Fibroblast of villous mesenchyme (primary cell): ENCODE results near the gene KIF25. TPM values are rescaled to one million over a fixed set of nuclear protein-coding genes. Genes with fewer than 3 reads are reported as not detected.

Source experiments
- DNase-seq: peaks from one replicate; pipeline ENCODE4 v3.0.0-alpha.2; 2010; ENCODE audit warnings: low read depth
- H3K4me3 ChIP-seq: 2 replicates; pipeline ENCODE4 v1.5.1; 2011; ENCODE audit warnings: low read depth, mild to moderate bottlenecking, low read length
- CTCF ChIP-seq: IDR thresholded peaks from 2 replicates; pipeline ENCODE4 v1.5.1; 2012; ENCODE audit warnings: low read depth, mild to moderate bottlenecking, low read length; ENCODE audit not compliant: insufficient read depth
- total RNA-seq: library from RNA; depleted of rRNA; stranded (reverse); fragments of >200 nt; gene quantifications from 2 replicates; pipeline ENCODE4 v1.2.3, GENCODE V29; 2012

KIF25 gene
- total RNA-seq, 1 donor: not detected

GRCh38 chr6:168035098-168035660, 37.7 kb downstream of the KIF25 start:
- peak overlapping the region; percentile 67 for H3K4me3 ChIP-seq
- TF ChIP-seq CTCF: no peak
- DNase-seq: peak; percentile 86

GRCh38 chr6:168035661-168036545, 38.4 kb downstream of the KIF25 start:
- DNase-seq: peak; percentile 91
- no peak for TF ChIP-seq CTCF
- peak overlapping the region; percentile 67 for H3K4me3 ChIP-seq

GRCh38 chr6:168037242-168037641, 39.8 kb downstream of the KIF25 start:
- no peak overlapping the region for H3K4me3 ChIP-seq
- no peak for TF ChIP-seq CTCF
- DNase-seq: no peak

GRCh38 chr6:168037856-168038255, 40.4 kb downstream of the KIF25 start:
- DNase-seq: no peak
- no peak overlapping the region for H3K4me3 ChIP-seq
- no peak for TF ChIP-seq CTCF

- DNase-seq: no peak
- no peak for TF ChIP-seq CTCF
- no peak overlapping the region for H3K4me3 ChIP-seq
Measured at GRCh38 chr6:168038576-168039140, 41.2 kb downstream of the KIF25 start.

- DNase-seq: no peak
- TF ChIP-seq CTCF: no peak
- H3K4me3 ChIP-seq: no peak overlapping the region
Measured at GRCh38 chr6:168039301-168039700, 41.8 kb downstream of the KIF25 start.
